Caco-2 (cell line): ENCODE measurements around the gene PET100. TPM values are rescaled to one million over a fixed set of nuclear protein-coding genes. Genes with fewer than 3 reads are reported as not detected.

Experiments
- BruUV-seq: library from RNA; stranded (reverse); fragments of 400-500 nt; replicated peaks from 2 replicates; lab custom pipeline; 2021; lab: Mats Ljungman, UMichigan
- CTCF ChIA-PET: fragments of 300-600 bp; sonication (Branson Sonifier 250); formaldehyde crosslinking; loops from one replicate; lab custom pipeline; 2022; ENCODE audit warnings: antibody characterized with exemption; lab: Charles Lee
- POLR2A ChIA-PET: fragments of 300-600 bp; sonication (Branson Sonifier 250); formaldehyde crosslinking; loops from one replicate; lab custom pipeline; 2022; ENCODE audit warnings: antibody characterized with exemption; lab: Charles Lee
- DNase-seq, 2 experiments: peaks; one replicate each; pipeline versions ENCODE4 v3.0.0 to v3.0.0-alpha.2; 2020 to 2022
- H3K27me3 ChIP-seq: replicated peaks from 2 replicates; pipeline ENCODE4 v1.6.0; 2011; ENCODE audit warnings: low read length; ENCODE audit not compliant: control insufficient read depth, insufficient read depth
- H3K36me3 ChIP-seq: 2 replicates; pipeline ENCODE4 v1.5.1; 2011; ENCODE audit warnings: low read length; ENCODE audit not compliant: control insufficient read depth, insufficient read depth
- H3K4me1 ChIP-seq: fragments of 250-450 bp; sonication (Bioruptor Pico); 2 replicates; pipeline ENCODE4 v1.5.1; 2020; ENCODE audit warnings: mild to moderate bottlenecking
- H3K4me3 ChIP-seq: 2 replicates; pipeline ENCODE4 v1.5.1; 2011; ENCODE audit warnings: low read depth, mild to moderate bottlenecking, control low read depth, low read length
- H3K9me3 ChIP-seq: fragments of 250-450 bp; sonication (Bioruptor Pico); 2 replicates; pipeline ENCODE4 v1.5.1; 2020; ENCODE audit warnings: mild to moderate bottlenecking, moderate library complexity
- H3K27ac Mint-ChIP-seq: one replicate; pipeline ENCODE4 v1.8.0; 2022; ENCODE audit warnings: mixed read lengths; ENCODE audit not compliant: unreplicated experiment
- H3K27me3 Mint-ChIP-seq: one replicate; pipeline ENCODE4 v1.8.0; 2022; ENCODE audit warnings: mixed read lengths; ENCODE audit not compliant: insufficient read depth, unreplicated experiment
- H3K36me3 Mint-ChIP-seq: one replicate; pipeline ENCODE4 v1.8.0; 2022; ENCODE audit warnings: mild to moderate bottlenecking, mixed read lengths; ENCODE audit not compliant: insufficient read depth, unreplicated experiment
- H3K4me1 Mint-ChIP-seq: one replicate; pipeline ENCODE4 v1.8.0; 2022; ENCODE audit warnings: low read depth, mixed read lengths; ENCODE audit not compliant: unreplicated experiment
- H3K4me3 Mint-ChIP-seq: one replicate; pipeline ENCODE4 v1.8.0; 2022; ENCODE audit warnings: mild to moderate bottlenecking, moderate library complexity, mixed read lengths; ENCODE audit not compliant: unreplicated experiment
- H3K9me3 Mint-ChIP-seq: one replicate; pipeline ENCODE4 v1.8.0; 2022; ENCODE audit warnings: mixed read lengths; ENCODE audit not compliant: unreplicated experiment
- CTCF ChIP-seq, 2 experiments: fragments of 200-600 bp in 1 of 2; IDR thresholded peaks; 1 replicate in 1 of 2; 2 replicates in 1 of 2; pipeline versions ENCODE4 v1.5.1 to v1.8.0; 2011 to 2022; ENCODE audit warnings: antibody characterized with exemption in 1 of 2, control low read depth in 1 of 2, inconsistent platforms in 1 of 2, low read depth in 1 of 2, low read length in 1 of 2, mild to moderate bottlenecking in 1 of 2, moderate library complexity in 1 of 2; ENCODE audit not compliant: insufficient read depth in 1 of 2, severe bottlenecking in 1 of 2, unreplicated experiment in 1 of 2
- intact Hi-C: fragments of 100-400 bp; cut with micrococcal nuclease; formaldehyde crosslinking; loops from one replicate; pipeline ENCODE4 v1.10.0; 2022; ENCODE audit not compliant: unreplicated experiment
- total RNA-seq: library from RNA; stranded (reverse); gene quantifications from 2 replicates; pipeline ENCODE4 v1.2.3, GENCODE V29; 2022

PET100 gene
- total RNA-seq, 1 experiment from 2014 or later = 139 TPM

DNA sequence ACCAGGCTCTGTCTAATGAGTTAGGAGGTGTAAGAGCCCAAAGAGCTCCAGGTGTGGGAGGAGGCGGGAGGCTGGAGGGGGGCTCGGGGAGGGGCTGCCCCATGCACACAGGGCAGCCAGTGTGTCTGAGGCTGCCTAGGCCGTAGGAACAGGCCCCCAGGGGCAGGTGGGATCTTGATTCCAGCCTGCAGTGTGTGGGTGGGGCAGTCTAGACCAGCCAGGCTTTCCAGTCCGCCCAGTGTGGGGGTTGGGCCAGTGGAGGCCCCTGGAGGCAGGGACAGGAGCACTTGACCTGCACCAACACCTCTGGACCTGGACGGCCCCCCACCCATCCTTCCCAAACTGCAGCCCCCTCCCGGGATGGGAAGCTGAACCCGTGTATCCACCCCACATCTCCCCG is 39.3 kb upstream of the PET100 start:
- H3K27me3 ChIP-seq = no peaks in the 10 kb centered on the region
- H3K4me1 ChIP-seq = peaks cover 10% of the 10 kb centered on the region
- BruUV-seq = no TSS peak
- no peak overlapping the region for H3K27ac Mint-ChIP-seq
- CTCF ChIA-PET = interaction anchor here (1.4 kb wide), 1 partner anchor 22 kb away, joined by 9 read pairs; no protein-coding TSS in a partner anchor
- peaks cover 4% of the 10 kb centered on the region for H3K4me1 Mint-ChIP-seq
- H3K4me3 ChIP-seq = no peak overlapping the region
- TF ChIP-seq CTCF (IDR thresholded peaks at IDR 0.05; ENCODE audit: insufficient read depth in 1 of 2, low read depth in 1 of 2, low read length in 1 of 2, severe bottlenecking in 1 of 2, unreplicated experiment in 1 of 2) = no peak
- H3K27me3 Mint-ChIP-seq = no peaks in the 10 kb centered on the region
- intact Hi-C loops = no loop called here
- H3K4me3 Mint-ChIP-seq = no peak overlapping the region
- H3K9me3 Mint-ChIP-seq = no peaks in the 10 kb centered on the region
- POLR2A ChIA-PET = no interaction called here
- no peaks in the 10 kb centered on the region for H3K9me3 ChIP-seq
- H3K36me3 ChIP-seq = no peaks in the 10 kb centered on the region
- no peaks in the 10 kb centered on the region for H3K36me3 Mint-ChIP-seq
- peak; percentile 68 for DNase-seq

GRCh38 chr19:7595466-7596133 is 34.0 kb upstream of the PET100 start, which contains the start of gene CAMSAP3:
TSS of gene CAMSAP3 (plus strand) at chr19:7595863. CDS start at chr19:7596003, 140 bp downstream.
- Histone ChIP-seq H3K9me3 (no peaks in the 10 kb centered on the region), H3K36me3 (no peaks in the 10 kb centered on the region; the same call in 1 of the 2 replicates), H3K4me3 (peak within 1 kb of the TSS; percentile 75), H3K4me1 (peaks cover 12% of the 10 kb centered on the region), H3K27me3 (no peaks in the 10 kb centered on the region)
- Mint-ChIP-seq H3K4me3 (peak within 1 kb of the TSS; percentile 77), H3K27ac (peak within 1 kb of the TSS; percentile 57), H3K36me3 (peaks cover 25% of the 10 kb centered on the region), H3K4me1 (peaks cover 13% of the 10 kb centered on the region), H3K9me3 (no peaks in the 10 kb centered on the region), H3K27me3 (no peaks in the 10 kb centered on the region)
- ChIA-PET CTCF (interaction anchor here (1.3 to 2.6 kb wide), 2 partner anchors 27 to 85 kb away, joined by 4 to 35 read pairs; partner anchors contain the start of gene TRAPPC5), POLR2A (interaction anchor here (0.6 to 0.7 kb wide), 2 partner anchors 10 to 40 kb away, joined by 3 to 4 read pairs; no protein-coding TSS in a partner anchor)
- intact Hi-C loops = no loop called here
- TF ChIP-seq CTCF (IDR thresholded peaks at IDR 0.05; ENCODE audit: insufficient read depth in 1 of 2, low read depth in 1 of 2, low read length in 1 of 2, severe bottlenecking in 1 of 2, unreplicated experiment in 1 of 2) = no peak
- BruUV-seq = no TSS peak
- DNase-seq = peak; percentile 85 to 90

DNA sequence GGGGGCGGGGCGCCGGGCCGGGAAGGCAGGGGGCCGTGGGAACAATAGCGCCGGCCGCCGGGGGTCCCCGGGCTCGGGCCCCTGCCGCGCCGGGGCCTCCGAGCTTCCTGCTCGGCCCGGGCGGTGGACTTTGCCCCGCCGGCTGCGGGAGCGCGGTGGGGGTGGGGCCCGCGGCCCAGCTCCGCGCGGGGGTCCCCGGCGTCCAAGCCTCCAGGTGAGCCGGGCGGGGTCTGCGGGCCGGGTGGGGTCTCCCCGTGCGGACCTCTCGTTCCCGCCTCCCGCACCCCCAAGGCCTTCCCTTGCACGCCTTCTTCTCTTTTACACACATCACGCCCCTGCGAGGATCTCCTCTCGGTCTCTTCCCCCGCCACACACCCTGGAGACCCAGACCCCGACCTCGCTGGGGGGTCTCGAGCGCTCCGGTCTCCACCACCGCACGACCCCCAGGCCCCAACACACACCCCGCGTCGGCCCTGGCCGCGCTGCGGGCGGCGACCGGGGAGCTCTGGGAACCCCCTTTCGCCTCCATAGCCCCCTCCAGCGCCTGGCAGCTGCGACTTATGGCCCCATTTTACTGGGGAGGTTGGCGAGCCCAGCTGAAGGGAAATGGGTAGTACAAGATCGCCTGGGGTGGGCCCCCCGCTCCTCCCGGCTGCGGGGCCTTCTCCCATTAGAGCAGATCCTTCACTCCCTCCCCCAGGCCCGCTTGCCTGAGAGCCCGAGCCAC is 33.2 kb upstream of the PET100 start:
- Histone ChIP-seq H3K9me3 (no peaks in the 10 kb centered on the region), H3K36me3 (no peaks in the 10 kb centered on the region; the same call in 1 of the 2 replicates), H3K27me3 (no peaks in the 10 kb centered on the region), H3K4me3 (peak overlapping the region; percentile 75), H3K4me1 (peaks cover 11% of the 10 kb centered on the region)
- peak in 1 of 2 experiments; percentile 7 for TF ChIP-seq CTCF (IDR thresholded peaks at IDR 0.05; ENCODE audit: insufficient read depth in 1 of 2, low read depth in 1 of 2, low read length in 1 of 2, severe bottlenecking in 1 of 2, unreplicated experiment in 1 of 2)
- peak in 1 of 2 experiments; percentile 41 for DNase-seq
- intact Hi-C loops = no loop called here
- BruUV-seq = no TSS peak
- no peaks in the 10 kb centered on the region for H3K27me3 Mint-ChIP-seq
- CTCF ChIA-PET = interaction anchor here (0.6 to 2.6 kb wide), 4 partner anchors 28 to 449 kb away, joined by 3 to 35 read pairs (median 4); partner anchors contain the start of gene TRAPPC5
- H3K27ac Mint-ChIP-seq = peak overlapping the region; percentile 57
- H3K4me1 Mint-ChIP-seq = peaks cover 13% of the 10 kb centered on the region
- peaks cover 30% of the 10 kb centered on the region for H3K36me3 Mint-ChIP-seq
- no peaks in the 10 kb centered on the region for H3K9me3 Mint-ChIP-seq
- POLR2A ChIA-PET = interaction anchor here (0.9 kb wide), 1 partner anchor 9 kb away, joined by 3 read pairs; no protein-coding TSS in a partner anchor
- H3K4me3 Mint-ChIP-seq = peak overlapping the region; percentile 77
